Dendritic cell treated with granulocyte-macrophage colony-stimulating factor and Interleukin-4, amounts not matched to agents 40 ng/mL and 50 ng/mL, for 4 days (primary cell): ENCODE data around the gene PTTG1.

Source experiments
- H3K27ac Mint-ChIP-seq: one replicate; pipeline ENCODE4 v1.8.0; 2022; ENCODE audit warnings: mild to moderate bottlenecking, mixed read lengths
- H3K27me3 Mint-ChIP-seq: one replicate; pipeline ENCODE4 v1.8.0; 2022; ENCODE audit warnings: mild to moderate bottlenecking, mixed read lengths
- H3K36me3 Mint-ChIP-seq: one replicate; pipeline ENCODE4 v1.8.0; 2022; ENCODE audit warnings: low read depth, mixed read lengths
- H3K4me1 Mint-ChIP-seq: one replicate; pipeline ENCODE4 v1.8.0; 2022; ENCODE audit warnings: low read depth, mixed read lengths
- H3K4me3 Mint-ChIP-seq: one replicate; pipeline ENCODE4 v1.8.0; 2022; ENCODE audit warnings: mild to moderate bottlenecking, moderate library complexity, mixed read lengths
- H3K9me3 Mint-ChIP-seq: one replicate; pipeline ENCODE4 v1.8.0; 2022; ENCODE audit warnings: mixed read lengths
- intact Hi-C: fragments of 100-400 bp; cut with micrococcal nuclease; formaldehyde crosslinking; loops from one replicate; pipeline ENCODE4 v1.15.0; 2022

Gene PTTG1

GRCh38 chr5:160478163-160478562, 56.5 kb downstream of the PTTG1 start:
- Mint-ChIP-seq H3K9me3 (no peaks in the 10 kb centered on the region), H3K27ac (peak overlapping the region; percentile 14), H3K4me3 (no peak overlapping the region), H3K4me1 (peaks cover 68% of the 10 kb centered on the region), H3K27me3 (no peaks in the 10 kb centered on the region), H3K36me3 (peaks cover 83% of the 10 kb centered on the region)
- intact Hi-C loops = no loop called here
